Suppressor macrophage (primary cell): ENCODE results near the gene TSHZ1.
"Not testable (repeated sequence)": the region's sequence is repeated elsewhere in the genome, so short reads cannot be mapped to it uniquely, and the experiment has no call there.

Experiments used
- DNase-seq, 4 experiments: peaks; one replicate each; pipeline ENCODE4 v3.0.0-alpha.2; 2020 to 2022

The TSHZ1 gene

GRCh38 chr18:75319905-75320304, 109.3 kb downstream of the TSHZ1 start:
- DNase-seq: no peak

DNA sequence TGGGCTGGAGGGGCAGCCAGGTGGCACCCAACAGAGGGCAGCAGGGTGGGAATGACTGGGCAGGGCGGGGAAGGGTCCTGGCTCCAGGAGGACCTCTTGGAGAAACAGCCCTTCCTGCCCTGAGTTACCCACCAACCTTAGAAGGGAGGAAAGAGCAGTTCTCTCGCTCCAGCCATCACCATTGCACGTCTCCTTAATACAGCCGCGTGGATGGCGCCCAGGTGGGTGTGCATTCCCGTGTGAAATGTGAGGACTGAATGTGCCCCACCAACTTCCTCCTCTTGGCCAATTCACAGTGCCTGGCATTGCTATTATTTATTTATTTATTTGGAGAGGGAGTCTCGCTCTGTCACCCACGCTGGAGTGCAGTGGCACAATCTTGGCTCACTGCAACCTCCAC, 109.9 kb downstream of the TSHZ1 start:
- DNase-seq: no peak

- DNase-seq: no peak
Observed at GRCh38 chr18:75321431-75321830, 110.8 kb downstream of the TSHZ1 start.

GRCh38 chr18:75322206-75322605, 111.6 kb downstream of the TSHZ1 start:
- DNase-seq: no peak

DNA sequence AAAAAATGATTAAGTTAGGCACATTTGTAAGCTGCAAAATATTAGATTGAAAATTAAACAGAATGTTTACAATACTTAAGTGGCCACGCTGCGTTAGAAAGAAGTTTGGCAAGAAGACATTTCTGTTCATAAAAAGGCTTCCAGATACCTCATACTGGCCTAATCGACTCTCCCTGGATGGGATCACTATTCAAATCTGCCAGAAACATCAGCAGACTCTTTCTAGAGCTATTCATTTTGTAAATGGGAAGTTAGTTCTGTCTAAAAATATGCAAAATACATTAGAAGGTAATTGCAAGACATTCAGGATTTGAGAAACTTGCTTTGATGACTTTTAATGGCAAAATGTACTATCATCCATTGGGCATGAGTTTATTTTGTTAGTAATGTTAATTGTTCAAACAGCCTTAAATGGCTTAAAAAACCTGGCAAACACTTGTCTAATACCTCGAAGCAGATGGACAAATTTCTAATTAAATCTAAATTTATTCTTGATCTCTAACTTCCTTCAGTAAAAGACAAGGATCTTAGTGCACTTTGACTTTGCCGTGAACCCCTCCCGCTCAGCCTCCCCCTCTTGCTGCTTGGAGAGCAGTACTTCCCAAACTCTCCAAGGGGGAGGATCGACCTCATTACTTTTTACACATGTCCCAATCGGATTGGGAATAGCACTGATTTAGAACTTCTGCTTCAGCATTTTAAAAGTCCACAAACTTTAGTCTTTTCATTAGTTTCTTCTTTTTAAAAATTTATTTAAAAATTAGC, 113.4 kb downstream of the TSHZ1 start:
- no peak for DNase-seq

DNA sequence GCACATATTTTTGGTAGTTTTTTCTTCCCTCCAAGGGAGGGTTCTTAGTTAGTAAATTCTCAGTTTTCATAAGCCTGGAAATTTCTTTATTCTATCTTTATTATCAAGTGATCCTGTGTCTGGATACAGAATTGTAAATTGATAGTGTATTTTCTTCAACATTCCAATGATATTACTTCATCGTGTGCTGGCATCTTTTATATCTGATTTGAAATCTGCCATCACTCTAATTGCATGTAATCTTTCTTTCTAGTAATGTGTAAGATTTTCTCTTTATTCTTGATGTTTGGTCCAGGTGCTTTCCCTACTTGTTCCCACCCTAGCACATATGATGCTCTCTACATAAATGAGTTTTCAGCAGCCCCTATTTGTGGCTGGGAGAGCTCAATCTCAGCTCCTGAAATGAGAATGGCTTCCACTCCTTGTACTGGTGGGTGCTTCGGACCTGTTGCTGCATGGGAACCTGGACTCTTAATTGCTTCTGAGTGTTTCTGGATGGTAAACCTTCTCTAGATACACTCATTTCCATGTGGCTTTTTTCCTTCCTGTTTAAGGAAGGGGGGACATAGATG, 114.2 kb downstream of the TSHZ1 start:
- no peak for DNase-seq

DNA sequence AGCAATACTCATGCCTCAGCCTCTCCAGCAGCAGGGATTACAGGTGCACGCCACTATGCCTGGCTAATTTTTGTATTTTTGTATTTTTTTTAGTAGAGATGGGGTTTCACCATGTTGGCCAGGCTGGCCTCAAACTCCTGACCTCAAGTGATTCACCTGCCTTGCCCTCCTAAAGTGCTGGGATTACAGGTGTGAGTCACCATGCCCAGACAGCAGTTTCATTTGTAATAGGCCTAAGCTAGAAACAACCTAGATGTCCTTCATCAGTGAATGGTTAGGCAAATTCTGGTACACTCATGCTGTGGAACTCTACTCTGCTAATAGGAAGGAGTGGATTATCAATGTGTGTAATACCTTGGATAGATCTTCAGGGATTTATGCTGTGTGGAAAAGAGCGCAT, 119.2 kb downstream of the TSHZ1 start:
- DNase-seq: not testable (repeated sequence)

DNA sequence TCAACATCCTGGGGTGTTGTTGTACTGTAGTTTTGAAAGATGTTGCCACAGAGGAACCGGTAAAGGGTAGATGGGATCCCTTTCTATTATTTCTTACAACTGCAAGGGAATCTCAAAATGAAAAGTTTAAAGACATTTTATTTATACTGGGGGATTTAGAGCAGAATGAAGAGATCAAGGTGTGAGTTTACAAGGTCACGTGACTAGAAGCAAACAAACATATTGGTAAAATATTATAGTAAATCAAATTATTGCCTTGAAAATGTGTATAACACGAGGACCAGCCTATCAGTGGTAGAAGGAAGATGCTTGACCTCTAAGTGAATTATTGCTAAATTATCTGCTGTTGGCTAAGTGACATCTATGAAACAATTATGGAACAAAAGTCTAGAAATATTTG, 119.7 kb downstream of the TSHZ1 start:
- no peak for DNase-seq

DNA sequence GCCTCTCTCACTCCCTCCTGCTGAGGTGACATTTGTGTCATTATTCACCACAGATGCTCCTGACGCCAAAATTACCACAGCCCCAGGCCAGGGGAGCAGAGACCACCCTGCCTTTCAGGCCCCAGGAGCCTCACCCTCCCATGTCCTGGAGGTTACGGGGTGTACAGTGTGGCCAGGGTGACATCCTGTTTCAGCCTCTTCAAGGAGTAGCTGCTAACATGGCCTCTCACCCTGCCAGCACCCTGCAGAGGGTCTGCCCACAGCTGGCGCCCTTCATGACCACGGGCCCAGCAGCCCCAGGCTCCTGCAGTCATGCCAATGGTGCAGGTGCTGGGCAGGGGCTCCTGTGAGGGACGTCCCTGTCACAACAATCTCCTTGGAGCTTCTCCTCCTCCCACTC, 124.3 kb downstream of the TSHZ1 start:
- DNase-seq: no peak

DNA sequence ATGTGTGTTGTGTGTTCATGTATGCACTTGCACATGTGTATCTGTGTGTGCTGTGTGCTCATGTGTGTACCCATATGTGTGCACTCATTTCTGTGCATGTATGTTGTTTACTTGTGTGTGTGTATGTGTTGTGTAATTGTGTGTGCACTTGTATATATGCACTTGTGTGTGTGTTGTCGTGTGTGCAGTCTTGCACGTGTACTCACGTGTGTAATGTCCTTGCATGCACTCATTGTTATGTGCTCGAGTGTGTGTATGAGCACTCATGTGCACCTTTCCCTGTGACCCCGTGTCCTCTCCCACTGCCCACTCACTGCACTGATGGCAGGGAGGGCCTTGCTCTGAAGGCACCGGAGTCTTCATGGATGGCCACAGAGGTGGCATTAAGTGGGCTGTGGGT, 124.9 kb downstream of the TSHZ1 start:
- DNase-seq: no peak

DNA sequence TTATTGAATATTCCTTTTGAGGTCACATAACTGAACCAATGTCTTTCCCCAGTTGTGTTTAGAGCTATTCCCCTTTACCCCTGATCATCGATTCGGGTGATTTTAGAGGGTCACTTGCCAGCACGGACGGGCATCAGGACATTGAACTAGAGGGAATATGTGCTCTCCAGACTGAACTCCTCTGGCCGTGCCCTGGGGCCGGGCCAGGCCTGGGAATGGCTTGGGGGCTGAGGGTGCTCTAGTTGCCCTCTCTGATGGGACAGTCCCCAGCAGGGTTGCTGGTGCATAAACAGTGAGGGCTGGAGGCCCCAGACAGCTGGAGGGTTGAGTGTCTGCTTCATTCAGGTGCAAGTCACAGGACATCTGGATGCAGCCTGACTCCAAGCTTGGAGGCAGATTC, 126.2 kb downstream of the TSHZ1 start:
- DNase-seq: no peak

DNA sequence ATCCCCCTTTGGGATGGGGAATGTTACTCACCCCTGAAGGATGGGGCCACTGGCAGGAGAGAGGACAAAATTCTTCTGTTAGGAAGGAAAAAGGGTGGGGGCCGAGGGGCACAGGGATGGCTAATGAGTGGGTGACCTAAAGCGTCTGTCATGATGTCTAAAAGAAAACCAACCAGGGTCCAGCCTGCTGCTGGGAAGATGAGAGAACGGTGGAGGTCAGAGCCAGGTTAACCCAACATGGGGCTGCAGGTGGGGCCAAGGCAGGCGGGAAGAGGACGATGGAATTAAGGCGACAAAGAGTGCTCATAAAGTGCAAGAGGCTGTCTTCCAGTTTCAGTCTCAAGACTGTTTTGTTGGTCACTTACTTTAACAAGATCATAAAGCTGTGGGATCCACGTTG, 126.8 kb downstream of the TSHZ1 start:
- no peak for DNase-seq

DNA sequence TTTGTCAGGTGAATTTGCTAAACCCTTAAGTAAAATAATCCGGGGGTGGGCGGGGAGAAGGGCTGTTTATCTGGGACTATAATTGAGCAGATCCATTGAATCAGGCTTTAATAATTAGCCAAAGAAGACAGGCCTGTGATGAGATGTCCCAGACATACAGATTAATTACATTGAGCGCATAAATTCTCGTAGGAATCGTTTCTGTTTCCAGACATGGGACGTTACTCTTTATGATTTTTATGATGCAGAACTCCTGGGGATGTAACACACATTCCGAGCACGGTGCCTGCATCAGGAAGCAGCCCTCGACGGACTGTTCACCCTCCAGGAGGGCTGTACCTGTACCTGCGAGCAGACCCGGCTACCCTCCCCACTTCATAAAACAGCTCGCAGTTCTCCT, 128.0 kb downstream of the TSHZ1 start:
- no peak for DNase-seq
